ENCODE data around the gene DNA2. TPM values are rescaled to one million over a fixed set of nuclear protein-coding genes. Genes with fewer than 3 reads are reported as not detected.

DNA2 gene
- total RNA-seq, 1 donor from 2014 or later: 1.4 TPM

- Histone ChIP-seq H3K27me3 (no peaks in the 10 kb centered on the region), H3K9me3 (no peaks in the 10 kb centered on the region), H3K27ac (no peak overlapping the region), H3K4me1 (no peaks in the 10 kb centered on the region), H3K36me3 (peaks cover 9 to 23% of the 10 kb centered on the region in 2 donors), H3K4me3 (no peak overlapping the region)
- intact Hi-C loops (cut with DNase I): loop anchor here (10.0 kb wide), 2 partner anchors 519 to 781 kb away; partner anchors contain the start of genes SIRT1 and SUPV3L1
- TF ChIP-seq, protein P1, sequence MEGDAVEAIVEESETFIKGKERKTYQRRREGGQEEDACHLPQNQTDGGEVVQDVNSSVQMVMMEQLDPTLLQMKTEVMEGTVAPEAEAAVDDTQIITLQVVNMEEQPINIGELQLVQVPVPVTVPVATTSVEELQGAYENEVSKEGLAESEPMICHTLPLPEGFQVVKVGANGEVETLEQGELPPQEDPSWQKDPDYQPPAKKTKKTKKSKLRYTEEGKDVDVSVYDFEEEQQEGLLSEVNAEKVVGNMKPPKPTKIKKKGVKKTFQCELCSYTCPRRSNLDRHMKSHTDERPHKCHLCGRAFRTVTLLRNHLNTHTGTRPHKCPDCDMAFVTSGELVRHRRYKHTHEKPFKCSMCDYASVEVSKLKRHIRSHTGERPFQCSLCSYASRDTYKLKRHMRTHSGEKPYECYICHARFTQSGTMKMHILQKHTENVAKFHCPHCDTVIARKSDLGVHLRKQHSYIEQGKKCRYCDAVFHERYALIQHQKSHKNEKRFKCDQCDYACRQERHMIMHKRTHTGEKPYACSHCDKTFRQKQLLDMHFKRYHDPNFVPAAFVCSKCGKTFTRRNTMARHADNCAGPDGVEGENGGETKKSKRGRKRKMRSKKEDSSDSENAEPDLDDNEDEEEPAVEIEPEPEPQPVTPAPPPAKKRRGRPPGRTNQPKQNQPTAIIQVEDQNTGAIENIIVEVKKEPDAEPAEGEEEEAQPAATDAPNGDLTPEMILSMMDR (IDR thresholded peaks at IDR 0.05): no peak
- no peak for DNase-seq (ENCODE audit: low spot score in 2 of 2)
These were observed 68.1 kb downstream of the DNA2 start for GRCh38 chr10:68403701-68404100.

GRCh38 chr10:68402276-68402675, 69.5 kb downstream of the DNA2 start:
- Histone ChIP-seq H3K9me3 (no peaks in the 10 kb centered on the region), H3K4me3 (no peak overlapping the region), H3K4me1 (no peaks in the 10 kb centered on the region), H3K36me3 (peaks cover 13 to 23% of the 10 kb centered on the region in 2 donors), H3K27ac (no peak overlapping the region), H3K27me3 (no peaks in the 10 kb centered on the region)
- DNase-seq (ENCODE audit: low spot score in 2 of 2): no peak
- intact Hi-C loops (cut with DNase I): loop anchor here (10.0 kb wide), 2 partner anchors 517 to 783 kb away; partner anchors contain the start of genes SIRT1 and SUPV3L1
- TF ChIP-seq, protein P1 (IDR thresholded peaks at IDR 0.05): no peak

DNA sequence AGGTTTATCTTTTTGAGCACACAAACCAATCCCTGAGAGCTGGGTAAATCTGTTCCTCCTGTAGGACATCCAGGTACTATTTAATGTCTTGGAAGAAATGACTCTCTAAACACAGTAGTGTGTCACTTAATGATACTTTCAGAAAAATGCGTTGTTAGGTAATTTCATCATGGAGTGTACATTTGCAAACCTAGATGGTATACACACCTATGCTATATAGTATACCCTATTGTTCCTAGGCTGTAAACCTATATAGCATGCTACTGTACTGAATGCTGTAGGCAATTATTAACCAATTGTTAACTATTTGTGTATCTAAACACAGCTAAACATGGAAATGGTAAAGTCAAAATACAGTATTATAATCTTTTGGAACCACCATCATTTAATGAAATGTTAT, 74.8 kb downstream of the DNA2 start:
- Histone ChIP-seq H3K27ac (no peak overlapping the region), H3K4me1 (no peaks in the 10 kb centered on the region), H3K4me3 (no peak overlapping the region), H3K9me3 (no peaks in the 10 kb centered on the region), H3K36me3 (peaks cover 35 to 54% of the 10 kb centered on the region in 2 donors), H3K27me3 (no peaks in the 10 kb centered on the region)
- no peak for DNase-seq (ENCODE audit: low spot score in 2 of 2)
- TF ChIP-seq, protein P1 (IDR thresholded peaks at IDR 0.05): no peak
- intact Hi-C loops (cut with DNase I): no loop called here

DNA sequence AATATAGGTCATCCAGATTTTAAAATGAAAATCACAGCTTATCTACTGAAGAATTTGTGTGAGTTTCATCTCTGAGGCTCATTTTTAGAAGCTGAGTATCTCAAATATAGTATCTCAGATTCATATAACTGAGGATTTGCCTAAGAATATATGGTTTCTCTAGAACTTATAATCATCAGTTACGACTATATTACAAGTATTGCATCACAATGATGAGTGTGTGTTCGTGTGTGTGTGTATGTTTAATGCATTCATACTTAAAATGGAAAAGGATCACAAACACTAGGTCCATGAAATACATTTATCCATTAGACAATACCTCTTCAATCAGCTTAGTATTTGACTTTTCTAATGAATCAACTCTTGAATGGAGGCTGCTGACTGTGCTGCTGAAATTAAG, 86.0 kb downstream of the DNA2 start:
- H3K27ac ChIP-seq: no peak overlapping the region
- H3K9me3 ChIP-seq: no peaks in the 10 kb centered on the region
- TF ChIP-seq, protein P1 (IDR thresholded peaks at IDR 0.05): no peak
- no peaks in the 10 kb centered on the region for H3K27me3 ChIP-seq
- no peak overlapping the region for H3K4me3 ChIP-seq
- peaks cover 57 to 78% of the 10 kb centered on the region in 2 donors for H3K36me3 ChIP-seq
- intact Hi-C loops (cut with DNase I): no loop called here
- DNase-seq (ENCODE audit: low spot score in 2 of 2): no peak
- no peaks in the 10 kb centered on the region for H3K4me1 ChIP-seq

DNA sequence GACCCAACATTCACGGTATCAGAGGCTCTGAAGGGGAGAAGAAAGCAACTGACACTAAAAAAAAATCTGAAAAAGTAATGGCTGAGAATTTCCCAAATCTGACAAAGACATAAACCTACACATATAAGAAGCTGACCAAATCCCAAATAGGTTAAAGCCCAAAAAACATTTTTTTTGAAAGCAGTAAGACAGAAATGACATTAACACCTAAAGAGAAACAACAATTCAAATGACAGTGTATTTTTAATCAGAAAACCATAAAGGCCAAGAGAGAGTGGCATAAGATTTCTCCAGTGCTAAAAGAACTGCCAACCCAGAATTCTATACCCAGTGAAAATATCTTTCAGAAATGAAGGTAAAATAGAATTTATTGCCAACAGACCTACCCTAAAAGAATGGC, 100.2 kb downstream of the DNA2 start:
- TF ChIP-seq, protein P1 (IDR thresholded peaks at IDR 0.05): no peak
- intact Hi-C loops (cut with DNase I): no loop called here
- Histone ChIP-seq H3K4me3 (no peak overlapping the region), H3K4me1 (no peaks in the 10 kb centered on the region), H3K9me3 (no peaks in the 10 kb centered on the region), H3K36me3 (peaks cover 44 to 60% of the 10 kb centered on the region in 2 donors), H3K27ac (no peak overlapping the region), H3K27me3 (no peaks in the 10 kb centered on the region)
- no peak for DNase-seq (ENCODE audit: low spot score in 2 of 2)

- H3K4me1 ChIP-seq: no peaks in the 10 kb centered on the region
- no peak for DNase-seq (ENCODE audit: low spot score in 2 of 2)
- no peaks in the 10 kb centered on the region for H3K9me3 ChIP-seq
- intact Hi-C loops (cut with DNase I): no loop called here
- H3K4me3 ChIP-seq: no peak overlapping the region
- H3K36me3 ChIP-seq: peaks cover 43 to 47% of the 10 kb centered on the region in 2 donors
- no peak overlapping the region for H3K27ac ChIP-seq
- TF ChIP-seq, protein P1 (IDR thresholded peaks at IDR 0.05): no peak
- H3K27me3 ChIP-seq: no peaks in the 10 kb centered on the region
These were observed 104.7 kb downstream of the DNA2 start for GRCh38 chr10:68367121-68367520.

Data from ascending aorta (tissue), 2 donors.